Fibroblast of skin of right quadriceps (primary cell): ENCODE measurements around the gene SLC35B2.

ENCODE experiments used
- DNase-seq: peaks from one replicate; pipeline ENCODE4 v3.0.0-alpha.2; 2013

The SLC35B2 gene, protein sequence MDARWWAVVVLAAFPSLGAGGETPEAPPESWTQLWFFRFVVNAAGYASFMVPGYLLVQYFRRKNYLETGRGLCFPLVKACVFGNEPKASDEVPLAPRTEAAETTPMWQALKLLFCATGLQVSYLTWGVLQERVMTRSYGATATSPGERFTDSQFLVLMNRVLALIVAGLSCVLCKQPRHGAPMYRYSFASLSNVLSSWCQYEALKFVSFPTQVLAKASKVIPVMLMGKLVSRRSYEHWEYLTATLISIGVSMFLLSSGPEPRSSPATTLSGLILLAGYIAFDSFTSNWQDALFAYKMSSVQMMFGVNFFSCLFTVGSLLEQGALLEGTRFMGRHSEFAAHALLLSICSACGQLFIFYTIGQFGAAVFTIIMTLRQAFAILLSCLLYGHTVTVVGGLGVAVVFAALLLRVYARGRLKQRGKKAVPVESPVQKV

DNA sequence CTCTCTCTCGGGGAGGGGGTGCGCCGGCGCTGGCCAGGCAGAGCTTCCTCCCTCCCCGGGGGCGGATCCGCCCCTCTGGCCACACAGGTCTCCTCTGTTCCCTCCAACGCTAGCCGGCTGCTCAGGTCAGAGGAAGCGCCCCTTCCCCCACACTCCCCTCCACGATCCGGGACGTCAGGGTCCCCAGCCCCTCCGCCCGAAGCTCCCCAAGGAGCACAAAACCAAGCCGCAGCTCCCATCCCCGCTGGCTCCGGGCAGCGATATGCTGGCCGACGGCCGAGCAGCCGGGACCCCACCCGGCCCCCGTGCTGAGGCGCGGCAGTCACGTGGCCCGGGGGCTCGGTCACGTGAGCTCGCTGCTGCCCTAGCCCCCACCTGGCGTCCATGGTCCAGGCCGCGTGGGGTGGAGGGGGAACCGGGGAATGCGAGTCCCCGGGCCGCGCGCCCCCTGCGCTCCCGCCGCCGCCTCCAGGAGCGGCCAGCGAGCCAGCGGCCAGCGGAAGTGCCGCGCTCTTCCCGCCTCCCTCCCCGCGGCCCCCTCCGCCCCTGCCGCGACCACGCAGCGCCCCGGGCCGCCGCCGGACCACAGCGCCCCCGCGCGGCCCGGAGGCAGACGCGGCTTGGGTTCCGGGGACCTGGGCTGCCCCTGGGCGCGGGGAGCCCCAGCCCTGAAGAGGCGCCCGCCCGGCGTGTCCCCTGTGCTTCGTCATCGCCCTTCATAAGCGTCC lies at the start of gene SLC35B2:
TSS of gene SLC35B2 (minus strand) at position 504 of the 728 bp plus-strand sequence. CDS start at position 386, 118 bp downstream.
- peak; percentile 61 for DNase-seq

GRCh38 chr6:44306710-44307109 lies 49.4 kb upstream of the SLC35B2 start:
- DNase-seq: no peak

DNA sequence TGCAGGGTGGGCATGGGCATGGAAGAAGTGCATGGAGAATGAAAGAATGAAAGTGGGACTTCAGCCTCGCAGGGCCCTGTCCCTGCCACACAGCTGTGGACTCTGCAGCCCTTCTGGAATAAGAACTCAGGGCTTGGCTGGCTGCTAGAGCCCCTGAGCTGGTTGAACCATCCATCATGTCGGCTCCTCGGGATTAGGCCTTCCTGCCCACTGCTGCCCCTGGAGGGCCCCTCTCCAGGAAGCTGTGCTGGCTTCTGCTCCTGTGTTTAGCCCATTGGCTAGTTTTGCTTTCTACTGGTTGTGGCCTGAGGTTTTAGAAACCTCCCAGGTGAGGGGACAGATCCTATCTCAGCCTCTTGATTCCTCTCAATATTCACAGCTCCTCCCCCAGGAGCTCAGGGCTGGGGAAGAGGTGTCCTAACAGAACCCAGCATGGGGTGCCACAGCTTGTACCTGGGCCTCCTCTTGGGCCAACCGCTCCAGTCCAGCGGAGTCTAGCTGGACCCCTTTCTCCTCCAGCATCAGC lies 47.9 kb upstream of the SLC35B2 start:
- no peak for DNase-seq

DNA sequence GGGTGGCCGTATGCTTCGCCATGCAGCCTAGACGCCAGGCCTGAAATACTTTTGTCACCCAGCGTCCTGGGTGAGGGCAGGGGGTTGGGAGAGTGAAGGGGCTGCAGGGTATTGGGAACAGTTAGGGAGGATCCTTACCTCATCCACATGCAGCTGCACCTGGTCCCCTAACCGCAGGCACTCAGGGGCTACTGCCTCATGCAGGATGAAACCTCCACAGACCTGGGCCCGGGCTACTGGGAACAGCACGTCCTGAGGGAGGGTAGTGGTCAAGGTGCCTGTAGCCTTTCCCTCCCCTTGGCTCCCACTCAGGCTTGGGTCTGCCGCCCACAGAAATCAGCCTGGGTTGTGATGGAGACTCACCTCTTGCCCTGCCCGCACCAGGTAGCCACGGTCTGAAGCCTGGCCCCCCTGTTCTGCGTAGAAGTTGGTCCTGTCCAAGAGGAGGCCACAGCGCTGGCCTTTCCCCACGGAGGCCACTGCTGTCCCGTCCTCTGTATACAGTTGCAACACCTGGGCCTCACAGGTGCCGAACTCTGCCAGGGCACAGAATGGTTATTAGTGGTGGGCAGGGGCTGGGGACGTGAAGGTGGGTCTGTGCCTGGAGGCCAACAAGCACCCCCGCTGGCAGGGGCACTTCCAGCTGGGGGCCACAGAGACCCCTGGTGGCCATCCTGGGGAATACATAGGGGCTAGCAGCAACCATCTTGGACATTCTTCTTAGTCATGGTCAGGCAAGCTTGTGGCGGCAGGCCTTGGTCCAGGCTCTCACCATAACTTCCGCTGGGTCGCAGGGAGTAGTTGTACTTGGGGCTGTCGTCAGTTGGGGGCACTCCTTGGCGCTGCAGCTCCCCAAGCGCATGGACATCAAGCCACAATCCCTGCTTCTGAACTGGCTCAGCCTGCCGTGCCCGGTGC lies 47.2 kb upstream of the SLC35B2 start:
- DNase-seq: peak; percentile 28

- DNase-seq: no peak
Observed at GRCh38 chr6:44303842-44304241, 46.5 kb upstream of the SLC35B2 start.

- no peak for DNase-seq
Observed at GRCh38 chr6:44302856-44303255, 45.5 kb upstream of the SLC35B2 start.

DNA sequence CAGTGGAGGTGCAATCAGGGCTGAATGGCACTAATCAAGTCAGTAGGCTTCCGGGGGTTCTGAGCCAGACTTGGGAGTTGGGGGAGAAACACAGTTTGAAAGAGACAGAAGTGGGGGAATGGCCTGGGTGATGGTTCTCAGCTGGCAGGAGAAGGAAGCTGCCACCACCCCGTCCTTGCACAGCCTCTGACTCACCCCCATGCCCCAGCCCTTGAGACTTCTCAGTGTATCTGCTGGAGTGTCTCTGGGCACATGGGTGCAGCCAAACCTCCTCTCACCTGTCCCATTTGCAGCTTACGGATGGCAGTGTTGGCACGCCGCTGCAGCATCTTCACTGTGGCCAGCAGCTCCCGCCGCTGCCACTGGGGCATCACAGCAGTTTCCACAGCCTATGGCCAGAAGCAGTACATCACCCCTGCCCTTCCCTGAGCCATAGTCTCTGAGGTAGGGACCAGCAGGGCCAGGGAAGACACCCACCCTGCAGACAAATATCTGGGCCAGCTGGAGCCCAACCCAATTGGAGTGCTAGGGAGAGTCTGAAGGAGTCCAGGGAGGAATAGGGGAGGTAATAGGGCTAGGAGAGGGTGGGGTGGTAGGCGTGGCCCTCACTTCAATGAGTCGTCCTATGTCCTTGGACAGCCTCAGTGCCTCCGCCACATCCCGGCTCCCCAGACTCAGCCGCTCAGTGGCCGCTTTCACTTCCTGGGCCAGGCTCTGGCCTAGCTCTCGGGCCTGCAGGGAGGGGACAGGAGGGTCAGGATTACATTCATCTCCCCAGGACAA lies 44.6 kb upstream of the SLC35B2 start:
- DNase-seq: no peak

- DNase-seq: no peak
Observed at GRCh38 chr6:44301106-44301505, 43.8 kb upstream of the SLC35B2 start.

DNA sequence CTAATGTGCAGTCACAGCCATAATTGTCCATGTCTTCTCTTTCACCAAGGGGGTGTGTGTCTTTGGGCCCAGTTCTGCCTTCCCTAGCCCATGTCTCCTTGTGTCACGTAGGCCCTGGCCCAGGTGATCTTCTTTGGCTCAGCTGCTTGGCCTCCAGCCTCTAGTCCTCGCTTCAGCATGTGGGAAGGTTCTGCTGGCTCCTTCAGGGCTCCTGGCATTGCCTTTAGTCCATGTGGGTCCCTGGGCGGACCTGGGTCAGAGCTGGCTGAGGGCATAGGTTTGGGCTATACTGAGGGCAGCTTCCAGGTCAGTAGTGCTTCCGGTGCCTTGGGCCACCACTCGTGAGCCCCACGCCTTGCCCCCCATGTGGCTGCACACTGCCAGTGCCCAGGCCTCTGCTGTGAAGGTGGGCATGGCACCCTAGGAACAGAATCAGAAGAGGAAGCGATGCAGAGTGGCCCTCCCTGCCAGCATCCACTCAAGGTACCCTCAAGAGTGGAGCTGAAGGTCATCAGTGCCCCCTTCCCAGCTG lies 43.0 kb upstream of the SLC35B2 start:
- no peak for DNase-seq

DNA sequence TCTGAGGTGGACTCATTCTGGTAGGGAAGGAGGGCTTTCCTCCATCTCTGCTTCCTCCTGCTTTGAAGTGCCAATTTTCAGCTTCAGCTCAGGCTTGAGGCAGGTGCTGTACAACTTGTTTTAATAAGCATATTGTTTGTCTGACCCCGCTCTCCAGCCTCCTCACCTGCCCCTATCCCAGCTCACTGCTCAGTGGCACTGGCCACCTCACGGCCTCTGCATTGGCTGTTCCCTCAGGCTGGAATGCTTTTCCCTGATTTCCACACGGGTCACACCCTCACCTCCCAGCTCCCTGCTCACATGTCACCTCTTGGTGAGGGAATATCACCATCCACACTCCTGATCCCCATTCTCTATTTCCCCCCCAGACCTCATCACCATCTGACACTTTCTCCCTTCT lies 41.5 kb upstream of the SLC35B2 start:
- no peak for DNase-seq

DNA sequence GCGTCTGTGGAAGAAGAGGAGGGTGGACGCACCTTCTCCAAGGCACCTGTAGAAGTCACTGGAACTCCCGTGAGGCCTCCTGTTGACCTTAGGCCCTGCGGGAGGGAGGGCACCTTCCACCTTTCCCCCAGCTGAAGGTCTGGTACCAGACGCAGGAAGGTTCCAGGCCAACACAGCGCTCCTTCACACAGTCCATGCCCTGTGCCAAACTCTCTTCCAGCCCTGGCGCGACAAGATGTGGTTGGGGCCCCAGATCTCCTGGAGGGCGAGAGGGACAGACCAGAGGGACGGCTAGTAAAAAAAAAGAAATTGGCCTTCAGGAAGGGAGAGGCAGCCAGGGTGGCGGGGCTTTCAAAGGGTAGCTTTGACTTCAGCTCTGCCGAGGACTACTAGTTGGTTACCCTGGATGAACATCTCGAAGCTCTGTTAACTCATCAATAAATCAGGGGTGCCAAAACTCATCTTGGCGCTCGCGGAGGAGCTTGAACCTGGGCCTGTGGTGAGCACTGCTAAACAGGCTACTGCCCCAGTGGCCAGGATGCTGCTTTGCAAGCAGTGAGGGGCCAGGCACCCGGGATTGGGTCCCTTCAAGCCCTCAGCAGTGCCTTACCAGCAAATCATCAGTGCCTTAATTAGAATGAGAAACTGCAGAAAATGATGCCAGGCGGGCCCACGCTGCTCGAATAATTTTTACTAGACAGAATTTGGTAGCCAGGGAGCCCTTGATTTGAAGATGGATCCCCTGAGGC lies 40.9 kb upstream of the SLC35B2 start:
- no peak for DNase-seq

DNA sequence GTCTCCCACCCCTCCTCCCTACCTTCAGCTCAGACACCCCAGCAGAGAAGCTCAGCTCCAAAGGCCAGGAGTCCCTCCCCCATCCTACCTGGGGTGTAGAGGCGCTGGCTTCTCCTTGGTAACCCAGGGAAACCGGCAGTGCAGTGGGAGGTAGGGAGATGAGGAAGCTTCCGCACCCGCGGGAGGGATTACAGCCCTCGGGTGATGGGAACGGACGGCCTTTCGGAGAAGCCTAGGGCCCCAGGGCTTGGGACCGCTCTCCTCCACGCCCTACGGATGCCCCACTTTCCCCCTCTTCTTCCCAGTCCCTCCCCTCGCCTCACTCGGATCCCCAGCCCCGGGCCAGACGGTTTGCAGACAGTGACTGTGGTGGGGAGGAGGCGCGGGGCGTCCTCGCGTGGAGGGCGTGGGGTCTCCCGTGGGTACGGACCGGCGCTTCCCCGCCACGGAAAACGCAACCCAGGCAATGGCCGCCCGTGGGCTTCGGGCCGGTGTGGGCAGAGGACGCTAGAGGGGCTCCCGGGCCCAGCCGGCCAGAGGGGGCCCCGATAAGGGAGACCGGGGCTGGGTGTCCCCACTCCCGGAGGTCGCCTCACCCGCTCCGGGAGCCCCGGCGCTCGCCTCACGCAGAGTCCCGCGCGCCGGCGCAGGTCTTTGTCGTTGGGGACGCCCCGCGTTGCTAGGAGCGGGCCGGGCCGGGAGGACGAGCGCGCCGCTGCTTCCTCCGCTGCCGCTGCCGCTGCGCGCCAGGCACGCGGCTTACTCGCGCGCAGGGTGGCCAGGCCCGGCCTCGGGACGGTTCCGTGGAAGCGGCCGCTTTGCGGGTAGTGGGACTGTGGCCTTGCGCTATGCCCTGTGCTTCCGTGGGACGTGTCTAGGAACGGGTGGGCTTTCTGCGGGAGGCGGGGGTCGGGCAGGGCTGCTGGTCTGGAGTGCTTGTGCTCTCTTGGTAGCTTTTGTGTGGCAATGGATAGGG lies 40.0 kb upstream of the SLC35B2 start:
- no peak for DNase-seq

DNA sequence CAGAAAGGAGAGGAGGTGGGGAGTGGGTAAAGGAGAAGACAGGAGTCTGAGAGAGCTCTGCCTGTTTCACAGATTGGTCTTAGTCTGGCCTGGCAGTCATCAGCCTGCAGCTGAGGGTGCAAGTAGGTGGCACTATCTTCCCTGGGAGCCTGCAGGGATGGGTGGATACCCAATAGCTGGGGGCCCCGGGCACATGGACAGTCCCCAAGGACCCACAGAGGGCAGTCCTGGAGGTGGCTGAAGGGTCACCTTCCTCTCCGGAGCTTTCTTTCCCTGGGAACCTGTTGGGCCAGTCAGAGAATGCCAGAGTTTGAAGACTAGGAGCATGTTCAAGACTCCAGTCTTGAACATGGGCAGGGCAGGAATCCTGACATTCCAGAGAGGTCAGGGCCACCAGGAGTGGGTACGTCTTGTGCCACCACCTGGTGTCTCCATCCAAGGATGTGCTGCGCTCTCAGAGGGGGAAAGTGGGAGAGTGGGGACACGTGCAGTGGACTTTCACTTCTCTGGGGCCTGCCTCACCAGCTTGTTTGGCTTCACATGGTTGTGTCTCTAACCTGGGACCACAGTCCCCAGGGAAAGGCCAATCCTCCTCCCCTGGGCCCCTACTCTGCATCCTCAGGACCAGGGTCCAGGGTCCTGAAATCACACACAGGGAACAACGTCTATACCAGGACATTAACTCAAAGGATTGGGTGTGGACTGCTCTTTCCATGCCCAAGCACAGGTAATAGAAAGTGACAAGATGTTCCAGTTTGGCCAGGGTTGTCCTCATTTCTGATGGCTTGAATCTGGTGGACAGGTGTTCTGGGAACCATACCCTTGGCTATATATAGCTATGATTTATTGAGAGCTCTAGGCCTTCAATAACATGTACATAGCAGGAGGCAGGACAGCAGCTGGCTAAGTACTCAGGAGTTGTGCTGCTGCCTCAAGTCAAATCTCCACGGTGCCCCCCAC lies 37.8 kb upstream of the SLC35B2 start:
- DNase-seq: no peak

- DNase-seq: no peak
Observed at GRCh38 chr6:44292661-44293365, 35.5 kb upstream of the SLC35B2 start.

DNA sequence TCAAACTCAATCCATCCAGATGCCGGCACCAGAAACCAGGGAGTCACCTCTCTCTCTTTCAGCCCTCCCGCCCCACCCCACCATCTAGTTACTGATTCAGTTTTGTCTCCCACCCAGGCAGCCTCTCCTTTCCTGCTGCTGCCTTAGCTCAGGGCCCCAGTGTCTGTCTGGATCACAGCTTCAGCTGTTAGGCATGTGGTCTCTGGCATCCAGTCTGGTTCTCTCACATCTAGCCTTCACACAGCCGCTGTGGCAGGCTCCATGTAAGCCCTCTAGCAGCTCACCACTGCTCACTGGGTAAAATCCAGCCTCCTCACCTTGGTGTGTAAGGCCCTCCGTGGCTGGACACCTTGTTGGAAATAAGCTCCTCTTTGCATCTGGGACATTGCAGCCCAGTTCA lies 34.5 kb upstream of the SLC35B2 start:
- DNase-seq: no peak

- no peak for DNase-seq
Observed at GRCh38 chr6:44289726-44290260, 32.5 kb upstream of the SLC35B2 start.

- DNase-seq: no peak
Observed at GRCh38 chr6:44286747-44287146, 29.4 kb upstream of the SLC35B2 start.

GRCh38 chr6:44286285-44286565 lies 28.9 kb upstream of the SLC35B2 start:
- DNase-seq: no peak
